ENCODE results near the gene RNF43. TPM values are rescaled to one million over a fixed set of nuclear protein-coding genes. Genes with fewer than 3 reads are reported as not detected.

The RNF43 gene
- total and polyA plus RNA-seq, 2 of the 13 experiments (the other 11 are each of a cell fraction or from before 2014, with no cell fraction given): 31.0 to 53.4 TPM

DNA sequence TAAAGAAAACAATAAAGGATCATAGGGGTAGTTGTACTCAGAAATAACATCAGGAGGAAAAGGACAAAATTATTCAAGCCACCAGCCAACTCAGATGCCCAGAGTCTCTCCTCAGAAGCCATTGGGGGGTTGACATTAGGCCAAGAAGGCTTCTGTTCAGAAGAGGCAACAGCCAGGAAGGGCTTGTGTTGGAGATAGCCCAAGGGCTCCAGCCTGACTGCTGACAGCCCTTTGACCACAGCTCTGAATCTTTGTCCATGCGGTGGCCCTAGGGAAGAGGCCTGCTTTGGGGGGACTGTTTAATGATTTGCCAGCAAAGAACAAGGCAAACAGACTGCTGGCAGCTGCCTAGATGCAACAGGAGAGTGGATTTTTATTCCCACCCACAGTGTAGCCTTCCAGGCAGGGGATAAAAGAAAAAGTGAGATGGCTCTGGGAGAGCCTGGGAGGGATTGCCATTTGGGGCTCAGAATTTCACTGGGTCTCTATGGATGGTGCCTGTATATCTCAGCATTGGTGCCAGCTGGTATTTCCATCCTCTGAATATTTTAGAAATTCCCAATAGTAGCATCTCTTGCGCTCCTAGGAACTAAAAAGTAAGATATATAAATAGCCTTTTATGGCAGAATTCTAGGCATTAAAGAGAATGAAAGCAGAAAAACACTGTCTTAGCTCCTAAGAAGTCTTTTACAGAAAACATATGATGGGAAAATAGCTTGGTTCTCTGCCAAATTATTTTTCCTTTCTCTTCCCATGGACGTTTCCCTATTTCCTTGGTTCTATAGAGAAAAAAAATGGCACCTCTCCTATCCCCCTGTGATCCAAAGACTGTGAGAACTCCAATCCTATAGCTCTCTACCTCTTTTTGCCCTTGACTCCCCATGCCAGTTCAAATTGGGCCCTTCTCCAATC lies 36.0 kb downstream of the RNF43 start (continued):
- TF ChIP-seq, protein P1, sequence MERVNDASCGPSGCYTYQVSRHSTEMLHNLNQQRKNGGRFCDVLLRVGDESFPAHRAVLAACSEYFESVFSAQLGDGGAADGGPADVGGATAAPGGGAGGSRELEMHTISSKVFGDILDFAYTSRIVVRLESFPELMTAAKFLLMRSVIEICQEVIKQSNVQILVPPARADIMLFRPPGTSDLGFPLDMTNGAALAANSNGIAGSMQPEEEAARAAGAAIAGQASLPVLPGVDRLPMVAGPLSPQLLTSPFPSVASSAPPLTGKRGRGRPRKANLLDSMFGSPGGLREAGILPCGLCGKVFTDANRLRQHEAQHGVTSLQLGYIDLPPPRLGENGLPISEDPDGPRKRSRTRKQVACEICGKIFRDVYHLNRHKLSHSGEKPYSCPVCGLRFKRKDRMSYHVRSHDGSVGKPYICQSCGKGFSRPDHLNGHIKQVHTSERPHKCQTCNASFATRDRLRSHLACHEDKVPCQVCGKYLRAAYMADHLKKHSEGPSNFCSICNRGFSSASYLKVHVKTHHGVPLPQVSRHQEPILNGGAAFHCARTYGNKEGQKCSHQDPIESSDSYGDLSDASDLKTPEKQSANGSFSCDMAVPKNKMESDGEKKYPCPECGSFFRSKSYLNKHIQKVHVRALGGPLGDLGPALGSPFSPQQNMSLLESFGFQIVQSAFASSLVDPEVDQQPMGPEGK (CRISPR knock-in tag; IDR thresholded peaks at IDR 0.05): peak; percentile 86
- TF ChIP-seq ZFX (CRISPR knock-in tag; IDR thresholded peaks at IDR 0.05; ENCODE audit: low read depth) (peak; percentile 87), RFX3 (CRISPR knock-in tag; IDR thresholded peaks at IDR 0.05) (no peak), ZKSCAN5 (CRISPR knock-in tag; IDR thresholded peaks at IDR 0.05) (no peak), NAIF1 (CRISPR knock-in tag; IDR thresholded peaks at IDR 0.05; ENCODE audit: borderline replicate concordance) (no peak), ZNF850 (CRISPR knock-in tag; conservative IDR thresholded peaks at IDR 0.05) (no peak), FLYWCH1 (CRISPR knock-in tag; IDR thresholded peaks at IDR 0.05) (no peak), MEIS1 (CRISPR knock-in tag; IDR thresholded peaks at IDR 0.05; ENCODE audit: borderline replicate concordance) (peak; percentile 89; the same call in 1 of the 2 replicates), ZNF775 (CRISPR knock-in tag; IDR thresholded peaks at IDR 0.05; ENCODE audit: borderline replicate concordance) (no peak), MEF2D (CRISPR knock-in tag; IDR thresholded peaks at IDR 0.05) (peak; percentile 95), ZFP1 (CRISPR knock-in tag; IDR thresholded peaks at IDR 0.05) (peak; percentile 94), ZNF432 (CRISPR knock-in tag; IDR thresholded peaks at IDR 0.05; ENCODE audit: borderline replicate concordance) (no peak), MLLT10 (CRISPR knock-in tag; IDR thresholded peaks at IDR 0.05) (no peak), ZFP90 (CRISPR knock-in tag; IDR thresholded peaks at IDR 0.05; ENCODE audit: borderline replicate concordance) (no peak; the same call in 1 of the 2 replicates), TRIM24 (CRISPR knock-in tag; IDR thresholded peaks at IDR 0.05) (no peak), ZNF547 (CRISPR knock-in tag; IDR thresholded peaks at IDR 0.05) (no peak), MBD4 (IDR thresholded peaks at IDR 0.05; ENCODE audit: borderline replicate concordance, low read length) (no peak), MTA1 (CRISPR knock-in tag; IDR thresholded peaks at IDR 0.05; ENCODE audit: borderline replicate concordance) (peak; percentile 81; the same call in 1 of the 2 replicates), MXD4 (CRISPR knock-in tag; IDR thresholded peaks at IDR 0.05) (no peak), ZNF34 (CRISPR knock-in tag; IDR thresholded peaks at IDR 0.05; ENCODE audit: borderline replicate concordance) (peak; percentile 82; the same call in 1 of the 2 replicates), ZNF10 (CRISPR knock-in tag; IDR thresholded peaks at IDR 0.05; ENCODE audit: borderline replicate concordance, low read depth) (no peak), PPARG (CRISPR knock-in tag; conservative IDR thresholded peaks at IDR 0.05) (peak; percentile 88), ZNF282 (IDR thresholded peaks at IDR 0.05; ENCODE audit: partially characterized antibody) (no peak), FOXK1 (CRISPR knock-in tag; IDR thresholded peaks at IDR 0.05; ENCODE audit: borderline replicate concordance, low read depth) (peak; percentile 82; the same call in 1 of the 2 replicates), ISL2 (CRISPR knock-in tag; IDR thresholded peaks at IDR 0.05) (peak; percentile 92), ZFP36L1 (CRISPR knock-in tag; IDR thresholded peaks at IDR 0.05) (peak; percentile 83; the same call in 1 of the 2 replicates), KDM1A (CRISPR knock-in tag; IDR thresholded peaks at IDR 0.05) (no peak)
- TF ChIP-seq, protein P2, sequence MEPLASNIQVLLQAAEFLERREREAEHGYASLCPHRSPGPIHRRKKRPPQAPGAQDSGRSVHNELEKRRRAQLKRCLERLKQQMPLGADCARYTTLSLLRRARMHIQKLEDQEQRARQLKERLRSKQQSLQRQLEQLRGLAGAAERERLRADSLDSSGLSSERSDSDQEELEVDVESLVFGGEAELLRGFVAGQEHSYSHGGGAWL (CRISPR knock-in tag; IDR thresholded peaks at IDR 0.05): peak; percentile 69; the same call in 1 of the 2 replicates
- TF ChIP-seq, protein P3, sequence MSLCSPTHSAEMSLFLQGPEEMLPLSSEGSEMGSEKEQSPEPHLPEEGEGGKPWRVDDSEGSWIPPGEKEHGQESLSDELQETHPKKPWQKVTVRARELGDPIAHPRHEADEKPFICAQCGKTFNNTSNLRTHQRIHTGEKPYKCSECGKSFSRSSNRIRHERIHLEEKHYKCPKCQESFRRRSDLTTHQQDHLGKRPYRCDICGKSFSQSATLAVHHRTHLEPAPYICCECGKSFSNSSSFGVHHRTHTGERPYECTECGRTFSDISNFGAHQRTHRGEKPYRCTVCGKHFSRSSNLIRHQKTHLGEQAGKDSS (CRISPR knock-in tag; IDR thresholded peaks at IDR 0.05; ENCODE audit: borderline replicate concordance, low read depth): peak; percentile 69; the same call in 1 of the 2 replicates
